ENCODE measurements around the gene SLAMF1.

Gene SLAMF1, protein sequence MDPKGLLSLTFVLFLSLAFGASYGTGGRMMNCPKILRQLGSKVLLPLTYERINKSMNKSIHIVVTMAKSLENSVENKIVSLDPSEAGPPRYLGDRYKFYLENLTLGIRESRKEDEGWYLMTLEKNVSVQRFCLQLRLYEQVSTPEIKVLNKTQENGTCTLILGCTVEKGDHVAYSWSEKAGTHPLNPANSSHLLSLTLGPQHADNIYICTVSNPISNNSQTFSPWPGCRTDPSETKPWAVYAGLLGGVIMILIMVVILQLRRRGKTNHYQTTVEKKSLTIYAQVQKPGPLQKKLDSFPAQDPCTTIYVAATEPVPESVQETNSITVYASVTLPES

DNA sequence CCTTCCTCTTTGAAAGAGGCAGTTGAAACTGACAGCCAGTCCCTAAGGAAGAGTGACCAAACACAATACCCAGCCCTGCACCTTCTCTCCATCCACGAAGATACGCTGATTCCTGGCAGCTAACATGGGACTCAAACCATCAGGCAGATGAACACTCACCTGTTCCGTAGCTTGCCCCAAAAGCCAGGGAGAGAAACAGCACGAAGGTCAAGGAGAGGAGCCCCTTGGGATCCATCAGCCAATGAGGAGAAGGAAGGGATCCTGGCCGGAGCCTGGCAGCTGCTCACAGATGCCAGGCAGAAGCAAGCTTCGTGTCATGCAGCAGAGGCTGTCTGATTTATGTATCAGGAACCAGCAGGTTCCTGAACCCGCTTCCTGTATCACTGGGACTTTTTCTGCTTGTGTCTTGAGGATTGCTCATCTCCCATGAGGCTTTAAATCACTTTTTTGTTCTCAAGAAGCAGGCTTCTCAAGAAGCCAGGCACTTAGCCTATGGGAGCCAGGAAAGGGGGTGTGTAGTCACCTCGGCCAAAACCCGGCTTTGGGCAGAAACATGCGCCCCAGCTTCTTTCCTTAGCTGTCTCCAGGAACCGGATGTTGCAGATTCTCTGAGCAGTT, at the start of gene SLAMF1:
TSS of gene SLAMF1 (minus strand) at position 334 of the 618 bp plus-strand sequence. CDS start at position 235, 99 bp downstream.
- DNase-seq (ENCODE audit: low spot score), result peak; percentile 67

DNA sequence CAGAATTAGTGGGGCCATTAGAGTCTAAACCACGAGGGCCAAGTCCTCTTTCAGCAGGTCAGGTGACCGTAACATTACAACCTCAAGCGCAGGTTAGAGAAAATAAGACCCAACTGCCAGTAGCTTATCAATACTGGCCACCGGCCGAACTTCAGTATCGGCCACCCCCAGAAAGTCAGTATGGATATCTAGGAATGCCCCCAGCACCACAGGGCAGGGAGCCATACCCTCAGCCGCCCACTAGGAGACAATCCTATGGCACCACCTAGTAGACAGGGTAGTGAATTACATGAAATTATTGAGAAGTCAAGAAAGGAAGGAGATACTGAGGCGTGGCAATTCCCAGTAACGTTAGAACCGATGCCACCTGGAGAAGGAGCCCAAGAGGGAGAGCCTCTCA, 45.5 kb upstream of the SLAMF1 start:
- peak; percentile 26 for DNase-seq (ENCODE audit: low spot score)

DNA sequence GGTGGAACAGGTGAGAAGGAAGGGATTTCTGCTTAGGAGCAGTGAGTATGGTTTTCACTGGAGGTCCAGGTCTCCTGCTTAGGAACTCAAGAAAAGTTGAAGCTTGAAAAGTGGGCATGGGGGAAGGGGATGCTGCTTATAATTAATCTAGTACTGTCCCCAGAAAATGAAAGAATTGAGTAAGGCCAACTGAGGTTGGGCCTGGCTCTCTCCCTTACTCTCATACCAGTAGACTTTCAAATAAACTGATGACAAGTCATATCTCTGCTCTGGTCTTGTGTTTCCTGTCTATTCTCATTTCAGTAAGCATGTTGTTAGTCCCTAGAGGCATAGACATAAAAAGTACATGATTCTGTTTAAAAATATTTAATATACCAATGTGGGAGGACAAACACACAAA, 38.4 kb upstream of the SLAMF1 start:
- DNase-seq (ENCODE audit: low spot score), result no peak

DNA sequence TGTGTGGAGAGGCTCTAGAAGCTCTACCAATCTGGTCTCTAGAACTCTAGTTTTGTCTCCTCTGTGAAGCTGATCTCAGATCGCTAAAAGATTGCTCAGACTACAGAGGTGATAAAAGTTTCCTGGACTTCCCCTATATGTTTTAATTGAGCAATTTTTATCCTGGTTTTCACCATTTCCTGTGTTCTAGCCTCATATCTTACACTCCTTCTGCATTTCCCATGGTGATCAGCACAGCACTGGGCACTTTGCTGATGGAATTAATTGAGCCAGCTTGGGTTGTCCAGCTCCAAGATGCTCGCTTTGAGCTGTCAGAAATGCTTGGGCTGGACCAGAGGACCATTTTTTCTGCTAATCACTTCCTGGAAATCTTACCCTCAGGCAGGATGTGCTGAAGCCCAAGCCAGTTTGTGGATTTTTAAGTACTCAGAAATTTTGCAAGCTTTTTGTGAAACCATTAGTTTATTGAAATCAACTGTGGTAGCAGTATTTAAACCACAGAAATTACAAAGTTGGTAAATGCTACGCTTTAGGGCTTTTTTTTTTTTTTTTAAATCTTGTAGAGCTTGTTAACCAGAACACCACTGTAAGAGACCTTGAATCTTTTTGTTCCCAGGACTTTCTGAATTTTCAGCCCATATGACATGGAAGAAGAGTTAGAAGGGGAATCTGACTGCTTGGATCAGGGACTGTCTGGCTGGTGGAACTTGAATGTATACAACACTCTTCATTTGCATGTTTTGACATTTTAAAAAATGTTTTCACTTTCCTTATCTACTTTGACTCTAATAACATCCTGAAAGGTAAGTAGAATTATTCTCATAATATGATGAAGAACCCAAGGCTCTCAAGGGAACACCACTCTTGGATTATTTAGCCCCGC, 36.4 kb upstream of the SLAMF1 start:
- DNase-seq (ENCODE audit: low spot score), result peak; percentile 73

DNA sequence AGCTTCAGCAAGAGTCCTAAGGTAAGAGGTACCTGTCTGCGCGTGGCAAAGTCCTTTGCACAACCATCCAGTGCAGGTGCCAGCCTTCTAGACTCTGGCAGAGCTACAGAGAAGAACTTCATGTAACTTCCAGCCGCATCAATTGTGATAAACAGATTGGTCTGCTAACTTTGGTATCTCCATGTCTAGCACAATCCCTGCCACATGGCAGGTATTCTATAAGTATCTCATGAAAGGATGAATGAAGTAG, 35.0 kb upstream of the SLAMF1 start:
- DNase-seq (ENCODE audit: low spot score), result no peak

DNA sequence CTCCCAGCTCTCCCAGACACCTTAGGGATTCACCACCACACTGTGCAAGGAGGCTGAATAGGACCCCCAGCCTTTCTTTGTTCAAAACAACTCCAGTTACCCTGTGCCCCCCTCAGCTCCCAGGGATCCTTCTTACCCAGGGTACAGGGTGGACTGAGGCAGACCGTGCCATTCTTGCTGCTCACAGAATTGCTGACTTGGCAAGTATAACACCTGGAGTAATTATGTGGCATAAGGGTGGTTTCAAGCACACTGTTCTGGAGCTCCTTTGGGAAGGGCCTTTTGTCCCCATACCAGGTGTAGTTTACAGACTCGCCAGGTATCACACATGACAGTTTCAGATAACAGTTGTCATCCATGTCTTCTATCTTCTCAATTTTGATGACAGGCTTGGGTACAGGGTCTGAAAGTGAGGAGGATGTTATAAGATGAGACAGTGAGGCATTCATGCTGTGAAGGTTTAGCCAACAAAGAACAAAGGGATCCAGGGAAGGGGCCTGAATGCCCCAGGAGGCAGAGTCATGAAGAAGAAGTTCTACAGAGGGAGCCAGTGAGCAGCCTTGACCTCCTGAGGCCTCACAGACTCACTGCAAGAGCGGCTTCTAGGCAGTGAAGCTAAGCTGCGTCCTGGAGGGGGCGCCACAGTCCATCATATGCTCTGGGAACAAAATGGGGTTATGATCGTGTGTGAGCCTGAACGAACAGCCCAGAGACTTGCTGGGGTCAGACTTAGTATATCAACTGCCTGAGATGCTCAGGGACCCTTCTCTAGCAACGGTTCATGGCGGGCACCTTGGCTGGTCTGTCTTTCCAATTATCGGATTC, 34.4 kb upstream of the SLAMF1 start:
- DNase-seq (ENCODE audit: low spot score), result peak; percentile 89

DNA sequence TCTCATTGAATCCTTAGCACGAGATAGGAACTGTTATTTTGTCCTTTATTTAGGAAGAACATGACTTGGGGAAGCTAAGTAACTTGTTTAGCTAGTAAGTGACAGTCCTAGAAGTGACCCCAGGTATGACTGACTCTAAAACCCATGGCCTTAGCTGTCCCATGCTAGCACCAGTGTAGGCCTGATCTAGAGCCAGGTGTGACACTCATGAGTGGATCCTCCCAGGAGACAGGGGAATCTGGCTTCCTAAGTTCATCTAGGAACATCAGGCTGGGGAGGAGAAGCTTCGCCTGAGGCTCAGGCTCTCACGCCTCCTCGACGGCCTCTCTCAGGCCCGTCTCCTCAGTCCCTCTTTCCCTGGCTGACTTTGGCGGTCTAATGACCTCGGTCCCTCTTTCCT, 33.6 kb upstream of the SLAMF1 start:
- no peak for DNase-seq (ENCODE audit: low spot score)

DNA sequence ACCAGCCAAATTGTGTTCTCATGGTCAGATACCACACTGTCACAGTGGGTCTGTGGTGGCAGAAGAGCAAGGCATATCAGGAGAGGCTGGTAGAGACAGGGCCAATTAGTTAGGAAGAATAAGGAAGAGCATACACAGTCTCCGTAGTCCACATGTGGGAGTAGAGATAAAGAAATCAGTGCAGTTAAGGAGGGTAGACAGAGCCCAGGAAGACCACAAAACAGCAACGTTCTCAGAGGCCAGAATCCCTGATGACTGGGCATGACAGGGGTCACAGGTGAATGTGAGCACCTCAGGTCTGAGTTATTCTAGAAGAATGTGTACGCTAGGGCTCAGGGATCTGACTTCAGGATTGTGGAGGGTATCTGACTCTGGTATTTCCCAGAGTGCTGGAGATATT, 33.0 kb upstream of the SLAMF1 start:
- no peak for DNase-seq (ENCODE audit: low spot score)

DNA sequence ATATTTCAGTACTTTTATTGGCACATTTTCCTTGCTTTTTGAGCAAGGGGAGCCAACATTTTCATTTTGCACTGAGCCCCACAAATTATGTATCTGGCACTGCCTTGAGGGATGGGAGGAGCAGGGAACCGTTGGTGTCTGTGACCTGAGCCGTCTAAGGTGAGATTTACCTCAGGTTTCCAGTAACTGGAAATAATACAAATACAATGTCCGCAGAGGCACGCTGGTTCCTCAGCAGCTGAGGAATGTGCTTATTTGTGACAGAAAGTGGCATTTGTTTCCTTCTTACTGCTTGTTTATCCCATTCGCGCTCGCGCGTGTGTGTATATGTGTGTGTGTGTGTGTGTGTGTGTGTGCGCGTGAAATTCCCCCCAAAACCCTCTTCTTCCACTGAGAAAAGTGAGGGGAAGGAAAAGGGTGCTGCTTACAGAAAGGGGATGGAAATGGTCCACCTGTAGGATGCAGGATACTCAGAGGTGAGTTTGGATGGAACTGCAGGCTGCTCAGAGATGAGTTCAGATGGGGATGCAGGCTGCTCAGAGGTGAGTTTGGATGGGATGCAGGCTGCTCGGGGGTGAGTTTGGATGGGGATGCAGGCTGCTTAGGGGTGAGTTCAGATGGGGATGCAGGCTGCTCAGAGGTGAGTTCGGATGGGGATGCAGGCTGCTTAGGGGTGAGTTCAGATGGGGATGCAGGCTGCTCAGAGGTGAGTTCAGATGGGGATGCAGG, 30.2 kb upstream of the SLAMF1 start:
- DNase-seq (ENCODE audit: low spot score), result no peak

DNA sequence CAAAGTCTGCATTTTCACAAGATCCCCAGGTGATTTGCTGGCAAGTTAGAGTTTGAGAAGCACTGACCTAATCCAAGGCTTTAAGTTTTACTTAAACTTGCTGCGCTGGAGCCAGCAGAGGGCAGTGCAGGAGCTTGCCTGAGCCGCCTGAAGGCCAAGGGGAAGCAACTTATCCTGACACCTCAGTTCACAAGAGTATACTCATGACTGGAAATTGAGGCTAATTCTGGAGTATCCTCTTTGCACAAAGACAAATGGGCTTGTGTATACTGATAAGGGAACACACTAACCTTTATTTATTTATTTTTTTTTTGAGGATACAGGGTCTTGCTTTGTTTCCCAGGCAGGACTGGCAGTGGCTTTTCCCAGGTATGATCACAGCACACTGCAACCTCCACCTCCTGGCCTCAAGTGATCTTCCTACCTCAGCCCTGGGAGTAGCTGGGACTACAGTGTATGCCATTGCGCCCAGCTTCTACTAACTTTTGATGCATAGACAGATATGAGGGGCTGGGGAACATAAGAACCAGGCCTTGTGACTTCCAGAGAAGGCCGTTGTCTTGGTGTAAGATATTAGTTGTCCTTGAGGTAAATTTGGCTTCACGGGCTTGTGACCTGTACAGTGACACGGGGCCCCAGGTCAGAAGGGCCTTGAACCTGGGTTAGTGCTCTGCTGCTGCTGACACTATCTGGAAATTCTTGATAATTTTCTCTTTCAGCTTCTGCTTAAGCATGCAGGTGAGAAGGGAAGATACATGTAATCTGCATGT, 29.0 kb upstream of the SLAMF1 start:
- peak; percentile 78 for DNase-seq (ENCODE audit: low spot score)

DNA sequence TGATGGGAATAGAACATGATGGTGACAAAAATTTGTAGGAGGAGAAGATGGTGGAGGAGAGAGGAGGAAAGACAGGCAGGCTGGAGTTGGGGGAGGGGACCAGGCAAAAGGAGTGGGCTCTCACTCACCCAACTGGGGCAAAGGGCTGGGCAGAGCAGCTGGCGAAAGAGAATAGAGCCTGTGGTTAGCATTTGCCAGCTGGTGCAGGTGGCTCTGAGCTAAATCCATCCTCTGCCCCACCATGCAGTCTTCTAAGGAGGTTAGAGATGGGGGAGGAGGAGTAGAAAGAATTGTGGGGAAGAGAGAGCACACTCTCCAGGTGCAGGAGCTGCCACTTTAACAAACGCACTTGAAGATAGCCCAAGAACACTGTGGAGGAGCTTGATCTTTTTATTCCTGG, 27.6 kb upstream of the SLAMF1 start:
- no peak for DNase-seq (ENCODE audit: low spot score)

DNA sequence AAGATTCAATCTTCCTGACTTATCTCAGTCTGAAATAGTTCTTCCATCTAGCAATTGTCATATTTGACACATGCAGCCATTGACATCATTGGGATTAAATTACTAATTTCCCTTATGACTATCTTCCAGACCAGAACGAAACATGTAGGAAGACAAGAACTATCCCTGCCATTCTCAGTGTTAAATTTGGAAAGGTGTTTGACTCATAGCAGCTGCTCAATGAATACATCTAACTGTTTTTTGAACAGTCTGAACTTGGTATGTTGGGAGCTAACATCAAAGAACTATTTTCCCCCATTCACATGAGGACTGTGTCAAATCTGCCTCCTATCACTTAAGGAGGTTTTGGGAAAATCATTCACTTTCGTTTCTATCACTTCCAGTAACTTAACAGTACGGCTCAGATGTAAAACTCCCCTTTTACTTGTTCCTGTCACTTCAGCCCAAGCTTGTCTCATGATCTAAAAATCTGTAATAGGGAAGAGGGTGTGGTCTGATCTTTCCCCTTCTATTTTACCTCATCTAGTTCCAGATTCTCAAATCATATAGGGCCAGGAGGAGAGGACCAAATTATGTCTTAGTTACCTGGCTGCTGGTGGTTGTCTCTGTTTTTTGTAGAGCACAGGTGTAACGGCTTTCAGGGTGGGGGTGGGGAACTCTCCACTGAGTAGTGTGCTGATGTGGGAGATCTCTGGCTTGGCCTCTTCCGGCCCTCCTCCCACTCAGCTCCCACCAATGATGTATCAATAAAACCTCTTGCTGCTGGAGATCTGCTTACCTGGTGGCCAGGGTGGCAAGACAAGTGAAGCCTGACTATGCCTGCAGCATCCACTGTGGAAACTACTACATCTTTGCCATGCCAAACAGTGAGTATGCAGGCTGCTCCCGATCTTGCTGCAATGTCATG, 26.2 kb upstream of the SLAMF1 start:
- no peak for DNase-seq (ENCODE audit: low spot score)

DNA sequence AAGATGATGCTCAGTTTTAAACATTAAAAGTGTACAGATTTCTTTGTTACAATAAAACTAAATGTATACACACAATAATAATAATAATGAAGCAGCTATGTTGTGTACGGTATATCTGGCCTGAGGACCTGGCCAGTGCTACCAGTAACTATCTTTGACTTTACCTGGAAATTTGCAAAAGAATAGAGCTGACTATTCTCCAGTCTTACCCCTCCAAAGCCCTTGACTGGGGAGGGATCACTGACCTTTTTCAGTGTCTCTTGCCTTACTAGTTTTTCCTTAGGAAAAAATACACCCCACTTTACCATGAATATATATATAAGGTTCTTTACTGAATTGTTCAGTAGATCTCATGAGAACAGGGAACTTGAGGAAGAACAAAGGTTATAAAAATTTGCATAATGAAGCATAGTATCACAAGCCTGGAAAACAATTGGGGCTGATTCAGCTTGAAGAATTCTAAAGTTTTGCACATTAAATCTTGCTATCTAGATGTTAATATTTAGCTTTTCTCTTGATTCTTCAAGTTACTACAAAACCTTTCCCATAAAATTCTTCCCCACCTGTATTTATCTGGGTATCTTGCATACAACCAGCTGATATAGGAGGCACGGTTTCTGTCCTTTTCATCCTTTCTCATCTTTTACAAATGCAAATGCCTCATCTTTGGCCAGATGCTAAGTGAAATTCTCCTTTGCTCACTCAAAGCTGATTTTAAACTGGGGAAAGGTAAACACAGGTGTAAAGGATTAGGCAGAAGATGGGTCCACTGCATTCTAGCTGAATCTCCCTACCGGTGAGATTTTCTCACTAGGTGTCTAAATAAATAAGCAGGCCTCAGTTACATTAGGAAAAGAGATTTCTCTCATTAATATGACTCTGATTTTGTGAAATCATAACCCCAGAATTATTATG, 25.0 kb upstream of the SLAMF1 start:
- DNase-seq (ENCODE audit: low spot score), result no peak

DNA sequence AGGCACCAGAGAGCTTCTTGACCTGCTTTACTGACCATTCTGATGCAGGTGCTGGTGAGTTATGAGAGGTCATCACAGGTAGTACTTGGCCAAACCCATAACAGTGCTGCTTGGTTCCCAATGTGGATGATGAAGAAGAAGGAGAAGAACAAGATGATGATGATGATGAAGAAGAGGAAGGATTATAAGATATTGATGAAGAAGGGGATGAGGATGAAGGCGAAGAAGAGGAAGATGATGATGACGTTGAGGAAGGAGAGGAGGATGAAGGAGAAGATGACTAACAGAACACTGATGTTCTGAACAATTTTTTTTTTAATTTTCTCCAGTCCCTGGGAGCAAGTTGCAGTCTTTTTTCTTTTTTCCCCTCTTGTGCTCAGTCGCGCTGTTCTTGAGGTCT, 23.9 kb upstream of the SLAMF1 start:
- DNase-seq (ENCODE audit: low spot score), result no peak

DNA sequence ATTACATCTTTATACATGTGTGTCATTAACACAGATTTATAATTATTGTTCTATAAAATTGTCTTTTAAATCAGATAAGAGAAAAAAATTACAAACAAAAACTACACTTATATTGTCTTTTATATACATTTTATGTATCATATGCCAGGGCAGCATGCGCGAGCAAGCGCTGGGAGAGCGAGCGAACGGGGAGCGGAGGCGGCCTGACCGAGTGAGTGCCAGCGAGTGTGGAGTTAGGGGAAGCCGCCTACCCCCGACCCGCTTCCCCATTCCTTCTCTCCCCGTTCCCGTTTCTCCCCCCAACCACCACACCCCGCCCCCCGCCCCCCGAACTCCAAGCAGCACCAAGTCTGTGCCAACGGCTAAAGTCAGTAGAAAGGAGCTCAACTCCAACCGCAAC, 23.0 kb upstream of the SLAMF1 start:
- DNase-seq (ENCODE audit: low spot score), result no peak

DNA sequence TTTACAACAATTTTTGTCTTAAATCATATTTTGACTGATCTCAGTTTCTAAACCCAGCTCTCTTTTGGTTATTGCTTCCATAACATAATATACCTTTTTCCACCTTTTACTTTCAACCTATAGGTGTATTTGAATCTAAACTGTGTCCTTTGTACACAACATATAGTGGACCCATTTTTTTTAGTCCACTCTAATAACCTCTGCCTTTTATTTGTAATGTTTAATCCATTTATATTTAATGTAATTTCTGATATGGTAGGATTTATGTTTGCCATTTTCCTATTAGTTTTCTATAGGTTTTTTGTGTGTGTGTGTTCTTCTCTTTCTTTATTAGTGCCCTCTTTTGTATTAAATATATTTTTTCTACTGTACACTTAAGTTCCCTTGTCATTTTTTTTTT, 22.4 kb upstream of the SLAMF1 start:
- DNase-seq (ENCODE audit: low spot score), result no peak

DNA sequence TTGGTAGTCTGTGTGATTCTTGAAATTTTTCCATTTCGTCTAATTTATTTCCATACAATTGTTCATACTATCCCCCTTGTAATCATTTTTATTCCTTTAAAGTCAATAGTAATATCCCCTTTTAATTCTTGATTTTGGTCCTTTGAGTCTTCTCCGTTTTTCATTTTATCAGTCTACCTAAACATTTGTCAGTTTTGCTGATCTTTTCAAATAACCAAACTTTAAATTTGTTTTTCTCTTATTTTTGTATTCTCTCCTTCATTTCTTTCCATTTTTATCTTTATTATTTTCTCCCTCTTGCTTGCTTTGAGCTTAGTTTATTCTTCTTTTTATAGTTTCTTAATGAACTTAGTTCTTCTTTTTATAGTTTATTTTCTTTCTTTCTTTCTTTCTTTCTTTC, 21.1 kb upstream of the SLAMF1 start:
- no peak for DNase-seq (ENCODE audit: low spot score)

DNA sequence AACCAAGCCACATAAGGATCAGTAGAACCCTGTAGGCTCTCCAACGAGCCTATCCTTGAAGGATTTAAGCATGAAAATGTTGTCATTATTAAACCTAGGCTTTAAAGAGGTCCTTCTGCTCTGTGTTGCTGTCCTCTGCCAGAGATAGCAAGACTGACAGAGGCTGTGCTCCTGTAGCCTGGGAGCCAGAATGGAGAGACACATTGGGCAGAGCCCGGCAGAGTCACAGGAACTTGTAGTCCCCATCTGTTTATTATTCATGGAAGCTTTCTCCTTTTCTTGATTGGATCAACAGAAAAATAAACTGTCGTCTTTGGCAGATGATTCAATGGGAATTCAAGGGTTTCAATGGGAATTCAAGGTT, 19.2 kb upstream of the SLAMF1 start:
- DNase-seq (ENCODE audit: low spot score), result no peak

All from CD4-positive, alpha-beta T cell treated with Interleukin-15 for 4 hours (primary cell).